NCI-H526 (cell line): ENCODE results near the gene ABCA4.
A peak's percentile ranks its signal among the peaks of the same experiment; 100 is the strongest.

Source experiments
- DNase-seq, 2 experiments: peaks; one replicate each; lab custom pipeline; 2025; lab: John Stamatoyannopoulos, UW

ABCA4 gene

DNA sequence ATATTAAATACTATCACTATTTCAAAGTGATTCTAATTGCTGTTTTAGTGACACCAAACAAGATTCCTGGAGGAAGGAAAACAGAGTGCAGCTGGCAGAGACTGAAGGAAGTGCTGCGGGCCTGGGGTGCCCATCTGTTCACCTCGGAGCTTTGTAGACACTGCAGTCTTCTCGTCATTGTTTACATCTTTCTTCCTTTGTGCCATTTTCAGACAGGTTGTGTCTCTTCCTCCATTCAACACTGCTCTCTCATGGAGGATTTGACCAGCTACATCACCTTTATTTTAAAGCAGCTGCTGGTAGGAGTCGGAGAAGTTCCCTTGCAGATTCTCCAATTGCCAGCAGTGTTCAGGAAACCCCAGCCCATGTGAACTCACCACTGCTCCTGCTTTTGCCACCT, 37.3 kb downstream of the ABCA4 start:
- no peak for DNase-seq

DNA sequence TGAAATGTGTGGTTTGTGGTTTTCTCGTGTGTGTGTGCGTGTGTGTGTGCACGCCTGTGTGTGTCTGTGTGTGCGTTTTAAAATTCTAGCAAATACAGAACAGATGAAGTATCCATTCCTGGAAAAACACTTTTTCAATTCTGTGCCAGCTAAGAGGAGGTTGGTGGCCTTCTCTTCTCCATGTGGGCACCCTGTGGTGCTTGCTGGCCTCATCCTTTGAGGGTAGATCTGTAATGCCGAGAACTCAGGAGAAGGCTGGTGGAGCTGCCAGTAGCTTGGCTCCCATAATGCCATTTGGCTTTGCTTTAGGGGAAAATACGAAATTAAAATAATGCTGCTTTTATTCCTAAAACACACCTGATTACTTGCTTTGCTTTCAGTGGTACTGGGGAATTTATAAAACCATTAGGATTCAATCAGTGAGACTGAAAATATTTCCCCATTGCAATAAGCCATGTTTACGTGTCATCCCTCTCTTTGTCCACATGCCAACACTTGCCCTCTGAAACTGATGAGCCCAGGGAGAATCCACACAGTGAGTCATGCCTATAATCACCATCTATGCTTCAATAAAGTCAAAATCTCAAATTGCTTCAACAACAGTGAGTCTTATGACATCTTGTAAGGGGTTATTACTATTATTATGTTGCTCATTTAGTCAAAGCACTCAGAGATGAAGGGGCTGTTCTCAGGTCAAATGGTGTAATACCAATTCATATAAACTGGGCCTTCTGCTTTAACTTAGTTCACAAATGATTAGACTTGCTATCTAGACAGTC, 39.2 kb downstream of the ABCA4 start:
- DNase-seq = no peak

DNA sequence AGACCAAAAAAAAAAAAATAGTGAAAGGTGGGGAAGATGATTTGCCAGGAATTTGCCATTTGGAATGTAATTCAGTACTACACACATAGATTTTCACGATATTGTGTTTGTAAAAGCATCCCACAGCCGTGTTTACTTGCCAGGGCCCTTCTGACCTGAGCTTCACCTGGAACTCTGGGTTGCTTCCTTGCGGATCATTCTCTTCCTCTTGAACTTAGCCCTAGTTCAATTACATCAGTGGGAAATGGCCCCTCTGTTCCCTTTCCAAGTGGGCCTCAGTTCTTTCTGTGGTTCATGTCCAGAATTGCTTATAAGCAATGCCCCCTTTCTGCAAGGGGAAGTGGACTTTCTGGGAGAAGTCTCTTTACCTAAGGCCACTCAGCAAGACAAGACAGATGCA, 41.0 kb downstream of the ABCA4 start:
- DNase-seq = no peak

DNA sequence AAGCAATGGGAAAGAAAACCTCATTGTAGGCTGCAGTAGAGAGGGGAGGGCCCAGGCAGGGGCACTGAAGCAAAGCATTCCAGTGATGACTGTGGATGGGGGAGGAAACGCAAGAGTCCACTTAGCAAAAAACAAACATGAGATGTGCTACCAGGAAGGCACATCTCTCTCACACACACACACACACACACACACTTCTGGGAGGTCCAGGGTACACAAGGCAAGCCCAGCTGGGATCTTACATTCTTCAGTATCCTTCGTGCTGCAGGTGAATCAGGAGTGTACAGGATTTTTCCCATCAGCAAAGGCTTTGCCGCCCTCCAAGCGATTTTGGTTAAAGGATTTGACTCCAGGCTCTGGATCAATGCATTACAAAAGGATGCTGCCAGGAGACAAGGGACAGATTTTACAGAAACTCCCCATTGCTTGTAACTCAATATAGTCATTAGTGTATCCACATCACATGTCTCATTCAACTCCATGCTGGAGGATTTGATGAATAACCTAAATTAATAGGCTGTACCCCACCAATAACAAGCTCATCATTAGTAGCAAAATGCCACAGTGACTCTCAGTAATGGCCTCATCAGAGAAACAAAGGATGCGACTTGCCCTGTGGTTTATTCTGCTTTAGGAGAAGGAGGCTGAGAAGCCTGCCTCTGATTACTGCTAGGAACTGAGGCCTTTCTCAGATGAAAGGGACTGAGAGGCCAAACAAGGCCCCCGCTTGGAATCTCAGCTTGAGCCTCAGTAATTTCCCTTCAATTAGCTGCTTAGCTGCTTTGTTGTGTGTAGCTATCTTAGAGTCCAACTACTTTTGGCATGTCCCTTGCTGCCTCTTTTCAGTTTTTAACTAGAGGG, 41.6 kb downstream of the ABCA4 start:
- DNase-seq = no peak

DNA sequence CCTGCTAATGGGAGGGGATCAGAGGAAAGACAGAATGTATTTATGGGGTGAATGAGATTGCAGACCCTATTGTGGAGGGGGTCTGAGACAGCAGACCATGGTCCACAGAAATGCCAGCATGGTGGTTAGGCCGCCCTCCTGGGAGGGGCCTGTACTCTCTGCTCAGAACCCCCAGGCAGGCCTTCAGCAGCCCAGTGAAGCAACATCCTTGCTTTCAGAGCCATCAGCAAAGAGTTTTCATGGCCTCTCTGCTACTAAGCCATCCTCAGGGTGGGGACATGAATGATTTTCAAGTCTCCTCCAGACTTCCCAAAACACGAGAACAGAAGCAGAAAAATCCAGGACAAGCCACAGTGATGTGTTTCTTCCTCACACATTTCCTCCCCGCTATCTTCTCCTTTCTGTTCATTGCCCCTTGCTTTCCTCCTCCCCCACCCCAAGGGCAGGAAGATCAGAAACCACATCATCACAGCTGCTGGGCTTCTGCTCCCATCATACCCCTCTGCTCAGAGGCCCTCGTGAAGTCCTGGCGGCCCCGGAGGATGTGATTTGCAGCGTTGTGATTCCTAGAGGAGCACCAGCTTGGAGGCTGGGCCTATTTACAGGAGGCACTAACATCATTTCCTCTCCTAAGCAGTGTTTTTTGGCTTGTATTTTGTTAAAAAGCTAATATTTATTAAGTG, 48.0 kb downstream of the ABCA4 start:
- DNase-seq = no peak

DNA sequence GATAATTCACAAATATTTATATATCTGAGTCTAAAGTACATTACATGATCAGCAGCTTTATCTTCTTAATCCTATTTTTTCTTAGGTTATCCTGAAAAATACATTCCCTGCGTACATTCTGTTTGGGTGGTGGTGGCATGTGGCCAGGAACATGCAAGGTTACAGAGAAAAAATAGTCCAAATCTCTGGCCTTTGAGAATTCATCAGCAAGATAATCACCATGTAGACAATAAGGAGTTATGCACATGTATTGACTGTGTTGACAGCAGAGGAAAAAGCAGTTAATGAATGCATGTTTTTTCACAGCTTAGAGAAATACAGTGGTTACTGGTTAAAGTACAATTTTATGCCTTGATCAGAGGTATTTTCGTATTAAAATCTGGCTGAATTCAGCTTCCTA, 49.0 kb downstream of the ABCA4 start:
- DNase-seq = no peak

DNA sequence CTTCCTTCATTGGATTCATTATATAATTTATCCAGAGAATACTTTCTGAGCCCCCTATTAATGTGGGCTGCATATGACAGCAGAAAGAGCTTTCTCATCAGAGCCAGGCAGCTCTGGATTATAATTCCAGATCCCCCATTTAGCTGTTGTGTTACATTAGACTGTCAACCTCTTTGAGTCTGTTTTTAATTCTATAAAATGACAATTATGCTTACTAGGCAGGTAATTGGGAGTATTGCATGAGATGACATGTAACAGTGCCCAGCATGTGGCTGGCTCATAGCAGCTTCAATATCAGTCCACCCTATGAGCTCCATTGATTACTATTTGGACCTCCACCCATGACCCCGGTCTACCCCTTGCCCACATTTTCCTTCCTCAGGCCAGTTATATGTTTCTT, 49.6 kb downstream of the ABCA4 start:
- DNase-seq = no peak

DNA sequence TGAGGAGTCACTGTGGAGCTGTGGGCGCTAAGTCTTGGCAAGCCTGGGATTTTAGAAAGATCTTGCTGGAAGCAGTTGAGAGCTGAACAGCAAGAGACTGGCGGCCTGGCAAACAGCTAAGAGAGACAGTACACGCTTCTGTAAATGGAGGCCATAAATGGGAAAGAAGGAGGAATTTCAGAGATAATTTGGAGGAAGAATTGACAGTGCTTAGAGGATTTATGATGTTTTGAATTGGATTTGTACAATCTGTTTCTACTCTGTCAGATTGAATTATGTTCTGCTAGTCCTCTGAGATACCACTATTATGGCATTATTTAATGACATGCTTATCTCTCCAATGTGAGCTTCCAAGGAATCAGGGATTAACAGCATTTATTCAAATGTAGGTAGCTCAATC, 50.1 kb downstream of the ABCA4 start:
- DNase-seq = no peak

DNA sequence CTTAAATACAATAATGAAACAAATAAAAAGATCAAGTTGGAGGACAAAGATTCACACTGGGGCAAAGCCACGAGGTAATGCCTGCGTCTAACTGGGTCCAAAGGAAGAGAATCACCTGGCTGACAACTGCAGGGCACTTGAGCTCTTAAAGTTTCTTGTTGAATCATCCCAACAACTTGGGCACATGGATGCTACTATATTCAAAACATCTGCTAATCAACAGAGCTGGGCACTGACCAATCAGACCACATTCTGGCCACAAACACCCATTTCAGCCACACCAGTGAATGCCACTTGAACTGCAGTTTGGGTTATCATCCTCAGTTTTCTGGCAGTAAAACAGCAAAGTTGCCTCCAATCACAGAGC, 51.0 kb downstream of the ABCA4 start:
- no peak for DNase-seq

DNA sequence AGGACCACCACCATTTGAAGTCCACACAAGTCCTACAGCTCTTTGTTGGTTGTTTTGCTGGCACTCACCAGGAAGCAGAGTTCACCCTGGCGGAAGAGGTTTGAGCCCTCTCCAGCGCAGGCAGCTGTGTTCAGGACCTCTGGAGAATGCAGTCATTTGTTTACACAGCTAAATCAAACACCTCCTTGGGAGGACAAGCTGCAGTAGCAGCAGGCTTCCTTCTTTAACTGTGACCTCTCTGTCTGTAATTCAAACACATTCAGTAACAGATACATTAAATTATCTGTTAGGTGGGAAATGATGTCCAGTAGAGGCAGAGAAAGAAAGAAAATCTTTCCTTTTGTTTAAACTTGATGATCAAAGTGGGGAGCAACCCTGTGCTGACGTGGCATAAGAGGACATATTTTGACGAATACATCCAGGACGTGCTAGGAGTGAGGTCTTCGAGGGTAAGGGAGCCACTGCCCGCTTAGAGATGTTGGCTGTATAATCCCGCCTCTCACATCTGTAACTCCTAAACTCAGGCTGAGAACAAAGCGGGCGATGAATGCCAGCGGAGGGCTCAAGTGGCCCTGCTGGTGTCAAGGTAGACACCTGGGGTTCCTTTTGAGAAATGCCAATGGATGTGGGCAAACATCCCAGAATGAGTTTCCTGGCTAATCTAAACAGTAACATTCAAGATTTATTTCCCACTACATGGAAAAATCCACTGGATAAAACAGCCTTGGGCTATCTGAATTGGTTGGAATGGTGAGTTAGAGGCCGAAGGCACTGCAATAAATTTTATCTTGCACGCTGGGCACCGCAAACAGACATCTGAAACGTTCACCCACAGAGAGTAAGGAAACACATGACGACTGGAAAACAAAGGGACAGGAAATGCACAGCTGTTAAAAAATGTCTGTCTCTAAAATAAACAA, 51.7 kb downstream of the ABCA4 start:
- peak in 1 of 2 experiments; percentile 28 for DNase-seq

DNA sequence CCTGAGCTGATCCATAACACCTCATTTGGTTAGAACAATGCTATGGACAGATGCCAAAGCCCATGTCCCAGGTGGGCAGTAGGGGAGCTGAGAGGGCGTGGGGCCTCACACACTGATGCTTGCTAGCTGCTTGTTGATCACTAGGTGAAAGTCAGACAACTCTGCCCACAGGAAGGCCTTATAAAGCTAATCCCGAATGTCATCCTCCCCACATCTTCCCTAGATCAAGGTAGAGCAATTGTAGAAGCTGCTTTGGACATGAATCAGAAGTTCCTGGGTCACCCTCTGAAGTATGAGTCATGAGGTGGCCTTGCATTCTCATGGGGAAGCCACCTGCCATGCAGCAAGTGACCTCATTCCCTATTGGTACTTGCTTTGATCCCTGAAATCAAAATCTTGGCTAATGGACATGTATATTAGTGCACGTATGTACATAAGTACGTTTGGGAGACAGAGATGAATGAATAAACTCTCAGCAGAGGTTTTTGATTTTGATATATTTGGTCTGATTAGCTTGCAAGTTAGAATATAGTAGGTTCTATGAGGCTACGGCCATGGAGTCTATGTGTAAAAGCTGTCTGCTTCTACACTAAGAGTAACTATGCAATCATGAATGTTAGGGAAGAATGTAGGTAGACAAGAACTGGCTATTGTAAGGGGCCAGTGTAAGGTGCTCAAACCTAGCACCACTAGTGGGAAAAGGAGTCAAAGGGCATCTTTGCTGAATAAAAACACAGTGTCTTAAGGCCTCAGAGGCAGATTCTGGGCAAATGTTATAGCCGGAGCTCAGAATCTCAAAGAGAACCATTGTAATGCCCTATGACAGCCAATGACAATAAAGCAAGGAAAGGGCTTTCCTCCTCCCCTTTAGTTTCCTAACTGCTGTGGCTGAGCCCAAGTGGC, 52.6 kb downstream of the ABCA4 start:
- no peak for DNase-seq

DNA sequence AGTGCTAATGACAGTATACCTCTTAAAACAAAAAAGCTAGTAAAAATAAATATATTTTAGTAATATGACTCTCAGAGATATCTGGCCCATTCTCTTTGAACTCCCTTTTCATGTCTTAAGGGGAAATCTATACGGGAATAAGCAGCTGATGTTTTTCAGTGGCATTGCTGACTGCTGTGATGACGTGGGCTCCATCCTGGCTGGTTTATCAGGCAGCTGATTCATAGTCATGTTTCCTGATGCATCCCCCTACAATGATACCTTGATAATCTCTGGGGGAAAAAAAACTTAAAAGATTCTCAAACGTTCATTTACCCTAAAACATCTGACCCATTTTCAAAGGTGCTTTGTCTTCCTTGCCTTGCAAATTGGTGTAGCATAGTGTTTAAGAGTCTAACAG, 53.8 kb downstream of the ABCA4 start:
- no peak for DNase-seq

DNA sequence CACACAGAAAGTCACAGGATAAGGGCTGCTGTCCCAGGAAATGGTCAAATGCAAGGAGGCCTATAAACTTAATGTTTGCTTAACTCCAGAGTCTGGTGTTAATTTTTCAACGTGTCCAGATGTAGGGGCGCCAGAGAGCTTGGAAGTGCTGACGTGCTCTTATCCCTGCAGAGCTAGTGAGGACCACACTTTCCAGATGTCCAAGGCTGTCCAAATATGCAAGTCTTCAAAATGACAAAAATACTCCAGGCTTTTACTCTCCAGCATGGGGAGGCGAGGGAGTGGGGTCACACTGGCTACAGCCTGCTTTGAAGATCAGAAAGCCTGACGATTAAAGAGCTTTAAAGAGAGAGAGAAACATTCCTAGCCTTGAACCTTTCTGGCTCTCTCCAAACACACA, 57.6 kb downstream of the ABCA4 start:
- DNase-seq = peak; percentile 11 to 48

DNA sequence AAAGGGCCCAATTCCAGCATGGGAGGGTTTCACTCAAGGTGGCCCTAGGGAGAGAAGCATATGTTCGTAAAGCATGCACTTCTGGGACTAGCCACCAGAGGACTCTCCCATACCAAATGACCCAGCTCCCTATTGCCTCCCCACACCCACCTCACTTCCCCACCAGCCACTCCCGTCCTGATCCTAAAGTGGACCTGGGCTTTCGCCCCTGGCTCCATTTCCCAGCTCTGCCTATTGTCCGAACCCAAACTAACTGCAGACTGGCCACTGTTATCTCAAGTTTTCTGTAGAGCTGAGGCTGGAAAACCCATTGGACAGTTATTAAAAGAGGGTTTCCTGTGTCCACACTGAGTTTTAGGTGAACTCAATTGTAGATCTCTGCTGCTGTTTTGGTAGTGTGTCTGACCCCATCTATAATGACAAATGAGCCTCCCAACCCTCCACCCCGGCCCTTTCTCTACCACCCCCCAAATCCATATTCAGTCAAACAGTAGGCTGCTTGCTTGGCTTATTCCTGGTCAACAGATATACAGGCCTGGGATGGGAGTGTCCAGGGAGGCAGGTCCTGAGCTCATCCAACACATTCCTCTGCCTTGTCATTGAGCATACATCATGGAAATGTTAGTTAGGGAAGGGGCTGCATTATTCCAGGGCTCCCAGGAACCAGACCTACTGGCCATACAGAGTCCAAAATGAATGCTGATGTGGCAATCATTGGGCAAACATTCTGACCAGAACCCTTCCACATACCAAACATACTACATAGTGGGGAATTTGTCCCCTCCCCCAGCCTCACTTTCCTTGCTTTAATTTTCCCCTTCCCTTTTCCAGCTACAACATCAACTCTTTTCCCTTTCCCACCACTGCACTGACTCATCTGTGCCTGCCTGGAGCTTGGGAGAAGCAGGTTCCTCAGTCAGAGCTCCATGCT, 59.2 kb downstream of the ABCA4 start:
- peak; percentile 51 to 66 for DNase-seq

DNA sequence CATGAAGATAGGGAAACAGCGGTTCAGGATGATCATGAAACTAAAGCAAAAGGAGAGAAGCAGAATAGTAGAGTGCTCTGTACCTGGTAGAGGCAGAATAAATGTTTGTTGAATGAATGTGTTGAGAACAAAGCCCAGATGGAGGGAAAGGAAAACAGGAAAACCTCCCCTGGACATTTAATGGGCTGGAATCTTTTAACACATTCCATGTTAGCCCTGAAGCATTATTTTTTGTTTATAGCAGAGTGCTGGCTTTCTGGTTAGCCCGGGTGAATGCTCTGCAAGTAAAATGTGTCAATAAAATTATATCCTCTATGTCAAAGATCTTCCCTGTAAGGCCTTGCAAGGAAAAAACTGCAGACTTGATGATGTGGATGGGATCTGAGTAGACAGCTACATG, 60.2 kb downstream of the ABCA4 start:
- DNase-seq = no peak

DNA sequence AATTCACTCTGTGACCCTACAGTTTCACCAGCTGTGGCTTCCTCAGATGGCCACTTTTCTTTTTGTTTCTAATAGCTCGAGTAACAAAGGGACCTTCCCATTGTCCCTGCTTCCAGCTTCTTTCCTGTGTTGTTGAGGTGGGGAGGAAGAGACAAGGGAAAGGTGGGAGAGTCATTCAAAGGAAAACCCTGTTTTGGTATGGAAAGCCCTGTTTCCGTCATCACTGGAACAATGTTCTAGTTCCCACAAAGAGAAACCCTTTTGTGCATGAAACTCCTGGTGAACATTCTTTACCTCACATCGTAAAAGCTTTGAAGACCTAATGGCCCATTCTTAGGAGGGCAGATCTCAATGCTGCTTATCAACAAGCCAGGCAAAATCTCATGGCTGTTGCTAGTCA, 62.2 kb downstream of the ABCA4 start:
- no peak for DNase-seq

DNA sequence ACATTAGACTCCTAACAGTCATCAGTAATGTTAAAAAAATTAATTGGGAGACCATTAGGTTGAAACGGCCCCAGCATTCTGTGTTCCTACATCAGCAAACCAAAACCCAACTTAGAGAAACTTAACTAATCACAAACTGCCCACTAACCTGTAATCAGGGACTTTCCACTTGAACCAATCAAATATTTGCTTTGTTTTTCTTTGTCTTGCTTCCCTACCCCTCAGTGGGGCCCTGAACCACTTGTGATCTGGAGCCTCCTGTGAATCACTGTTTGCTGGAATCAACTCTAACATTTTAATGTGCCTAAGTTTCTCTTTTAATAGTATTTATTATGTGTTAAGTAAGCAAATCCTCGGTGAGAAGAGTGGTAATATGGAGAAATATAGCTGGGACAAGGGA, 64.0 kb downstream of the ABCA4 start:
- no peak for DNase-seq

DNA sequence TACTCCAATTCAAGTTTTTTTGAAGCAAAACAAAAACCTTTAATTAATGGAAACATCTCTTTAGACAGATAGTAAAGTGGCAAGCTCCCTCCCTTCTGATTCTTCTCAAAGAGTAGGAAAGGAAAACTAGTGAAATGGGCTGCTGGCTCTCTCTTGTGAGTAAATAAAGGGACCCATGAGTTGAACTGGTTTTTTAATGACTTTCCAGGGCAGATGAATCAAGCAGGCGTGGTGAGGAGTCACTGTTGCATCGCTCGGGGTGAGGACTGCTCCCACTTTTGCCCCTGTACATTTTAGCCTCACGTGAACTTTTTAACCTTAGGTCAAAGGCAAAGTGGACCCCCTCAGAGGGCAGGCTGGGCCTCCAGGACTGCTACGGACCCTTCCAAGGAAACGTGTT, 64.8 kb downstream of the ABCA4 start:
- no peak for DNase-seq

DNA sequence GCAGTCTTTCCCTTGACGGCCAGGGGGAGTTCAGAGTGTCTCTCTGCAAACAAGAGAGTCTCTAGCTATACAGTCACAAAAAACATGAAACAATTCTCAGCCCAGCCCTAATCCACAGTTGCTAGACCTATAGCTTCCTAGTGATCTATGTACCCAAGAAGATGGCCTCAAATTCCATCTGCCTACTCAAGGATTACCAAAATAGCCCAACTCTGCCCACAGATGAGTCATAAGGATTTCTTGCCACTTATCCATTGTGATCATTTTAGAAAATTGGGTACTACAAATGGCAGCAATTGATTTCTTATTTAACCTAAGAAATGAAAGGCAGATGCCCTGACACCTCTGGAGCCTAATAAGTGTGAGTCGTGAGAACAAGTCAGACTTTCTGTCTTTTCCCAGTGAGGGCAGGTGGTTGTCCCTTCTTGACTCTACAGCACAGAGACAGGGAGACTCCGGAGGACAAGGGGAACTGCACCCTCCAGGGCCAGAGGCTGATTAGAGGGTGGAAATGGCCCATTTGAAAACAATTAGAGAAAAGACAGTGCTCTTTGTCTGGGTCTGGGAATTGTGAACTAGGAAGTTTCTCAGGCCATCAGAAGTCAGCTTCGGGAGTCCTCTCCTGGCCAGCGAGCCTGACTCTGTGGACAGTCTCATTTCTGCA, 65.4 kb downstream of the ABCA4 start:
- no peak for DNase-seq
